CD4-positive, alpha-beta memory T cell (primary cell): ENCODE results near the gene DAB2IP. TPM values are rescaled to one million over a fixed set of nuclear protein-coding genes. Genes with fewer than 3 reads are reported as not detected.

Experiments used
- CTCF ChIA-PET: fragments of 350-600 bp; sonication (Branson Sonifier 250); formaldehyde crosslinking; loops from one replicate; lab custom pipeline; 2021; ENCODE audit warnings: inconsistent platforms; ENCODE audit not compliant: partially characterized antibody; lab: Charles Lee
- POLR2A ChIA-PET: fragments of 350-600 bp; sonication (Branson Sonifier 250); formaldehyde crosslinking; loops from one replicate; lab custom pipeline; 2021; ENCODE audit not compliant: partially characterized antibody; lab: Charles Lee
- DNase-seq, 5 donors: peaks; one replicate each; pipeline versions ENCODE4 v3.0.0 to v3.0.0-alpha.2; 2020 to 2022; ENCODE audit warnings: mixed read lengths in 1 of 5
- H3K27ac ChIP-seq: one replicate; pipeline ENCODE4 v1.7.0; 2013; ENCODE audit warnings: low read depth, low read length
- H3K27me3 ChIP-seq: 2 replicates; pipeline ENCODE4 v1.7.0; 2013; ENCODE audit warnings: mild to moderate bottlenecking, low read length, moderate library complexity; ENCODE audit not compliant: insufficient read depth
- H3K36me3 ChIP-seq: 2 replicates; pipeline ENCODE4 v1.7.0; 2013; ENCODE audit warnings: mild to moderate bottlenecking, low read length, moderate library complexity; ENCODE audit not compliant: insufficient read depth
- H3K4me1 ChIP-seq: 2 replicates; pipeline ENCODE4 v1.7.0; 2013; ENCODE audit warnings: mild to moderate bottlenecking, low read length, moderate library complexity; ENCODE audit not compliant: insufficient read depth
- H3K4me3 ChIP-seq, 2 donors: one replicate each; pipeline ENCODE4 v1.7.0; 2013; ENCODE audit warnings: low read length in 2 of 2, mild to moderate bottlenecking in 1 of 2
- H3K9me3 ChIP-seq, 2 donors: one replicate each; pipeline ENCODE4 v1.7.0; 2013; ENCODE audit warnings: low read length in 2 of 2, control low read depth in 1 of 2; ENCODE audit not compliant: control insufficient read depth in 1 of 2
- H3K27ac Mint-ChIP-seq, 7 donors: one replicate each; pipeline ENCODE4 v1.8.0; 2020 to 2021; ENCODE audit warnings: mixed read lengths in 7 of 7, mild to moderate bottlenecking in 6 of 7, inconsistent platforms in 3 of 7, moderate library complexity in 3 of 7
- H3K27me3 Mint-ChIP-seq, 2 donors: one replicate each; pipeline ENCODE4 v1.8.0; 2020 to 2021; ENCODE audit warnings: mixed read lengths in 2 of 2
- H3K36me3 Mint-ChIP-seq, 2 donors: one replicate each; pipeline ENCODE4 v1.8.0; 2020 to 2021; ENCODE audit warnings: mixed read lengths in 2 of 2, inconsistent platforms in 1 of 2, mild to moderate bottlenecking in 1 of 2
- H3K4me1 Mint-ChIP-seq, 4 donors: one replicate each; pipeline ENCODE4 v1.8.0; 2020 to 2021; ENCODE audit warnings: mixed read lengths in 4 of 4, mild to moderate bottlenecking in 1 of 4
- H3K4me3 Mint-ChIP-seq, 8 donors: one replicate each; pipeline ENCODE4 v1.8.0; 2020 to 2021; ENCODE audit warnings: mixed read lengths in 8 of 8, mild to moderate bottlenecking in 7 of 8, moderate library complexity in 6 of 8, inconsistent platforms in 3 of 8
- H3K9me3 Mint-ChIP-seq, 8 donors: one replicate each; pipeline ENCODE4 v1.8.0; 2020 to 2021; ENCODE audit warnings: mixed read lengths in 8 of 8, mild to moderate bottlenecking in 5 of 8, inconsistent platforms in 3 of 8, moderate library complexity in 1 of 8
- intact Hi-C: fragments of 100-400 bp; cut with micrococcal nuclease; formaldehyde crosslinking; loops from one replicate; pipeline ENCODE4 v1.15.1; 2023
- polyA plus RNA-seq, 2 donors: library from polyadenylated mRNA; unstranded; fragments of 300-500 nt; fragmentation: Illumina TruSeq; gene quantifications; one replicate each; pipeline ENCODE4 v1.2.3, GENCODE V29; 2021
- total RNA-seq, 2 experiments: library from RNA; stranded (reverse); gene quantifications; one replicate each; pipeline ENCODE4 v1.2.3, GENCODE V29; 2021

The DAB2IP gene
- total and polyA plus RNA-seq, 4 experiments from 2014 or later, result not detected

DNA sequence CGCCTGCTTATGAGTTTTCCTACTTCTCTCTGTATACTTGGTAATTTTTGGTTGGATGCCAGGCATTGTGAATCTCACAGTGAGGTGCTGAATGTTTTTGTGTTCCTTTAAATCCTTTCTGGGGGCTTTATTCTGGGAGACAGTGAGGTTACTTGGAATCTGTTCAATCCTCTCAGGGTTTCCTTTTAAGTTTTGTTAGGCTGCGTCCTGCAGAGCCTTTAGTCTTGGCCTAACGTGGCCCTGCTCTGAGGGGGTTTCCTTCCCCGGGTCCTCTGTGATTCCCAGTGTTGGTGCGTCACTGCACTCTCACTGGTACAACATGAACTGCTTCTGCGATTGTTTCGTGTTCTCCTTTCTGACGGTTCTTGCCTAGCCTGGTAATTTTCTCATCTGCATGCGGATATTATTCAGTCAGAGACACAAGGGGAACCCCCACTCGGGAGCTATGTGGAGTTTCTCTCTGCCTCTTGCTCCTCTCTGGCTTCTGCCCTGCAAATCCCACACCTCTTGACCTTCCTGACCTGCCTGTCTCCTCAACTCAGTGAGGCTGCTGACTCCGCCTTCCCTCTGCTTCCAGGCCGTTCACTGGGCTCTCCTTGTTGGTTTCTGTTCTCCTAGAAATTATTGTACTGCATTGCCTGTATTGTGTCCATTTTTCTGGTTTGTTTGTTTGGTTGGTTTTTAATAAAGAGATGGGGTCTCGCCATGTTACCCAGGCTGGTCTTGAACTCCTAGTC, 128.1 kb downstream of the DAB2IP start:
- no peaks in the 10 kb centered on the region for H3K36me3 ChIP-seq
- CTCF ChIA-PET, result no interaction called here
- intact Hi-C loops, result no loop called here
- Mint-ChIP-seq H3K4me3 (no peak overlapping the region), H3K36me3 (no peaks in the 10 kb centered on the region), H3K9me3 (peaks cover 0 to 7% (median 2%) of the 10 kb centered on the region in 8 donors), H3K27me3 (peaks cover 8 to 10% of the 10 kb centered on the region in 2 donors), H3K27ac (no peak overlapping the region), H3K4me1 (peaks cover 0 to 5% (median 2%) of the 10 kb centered on the region in 4 donors)
- no peak for DNase-seq
- H3K27me3 ChIP-seq, result no peaks in the 10 kb centered on the region
- no peaks in the 10 kb centered on the region for H3K9me3 ChIP-seq
- POLR2A ChIA-PET, result no interaction called here
- H3K4me1 ChIP-seq, result no peaks in the 10 kb centered on the region
- H3K4me3 ChIP-seq, result no peak overlapping the region
- no peak overlapping the region for H3K27ac ChIP-seq

DNA sequence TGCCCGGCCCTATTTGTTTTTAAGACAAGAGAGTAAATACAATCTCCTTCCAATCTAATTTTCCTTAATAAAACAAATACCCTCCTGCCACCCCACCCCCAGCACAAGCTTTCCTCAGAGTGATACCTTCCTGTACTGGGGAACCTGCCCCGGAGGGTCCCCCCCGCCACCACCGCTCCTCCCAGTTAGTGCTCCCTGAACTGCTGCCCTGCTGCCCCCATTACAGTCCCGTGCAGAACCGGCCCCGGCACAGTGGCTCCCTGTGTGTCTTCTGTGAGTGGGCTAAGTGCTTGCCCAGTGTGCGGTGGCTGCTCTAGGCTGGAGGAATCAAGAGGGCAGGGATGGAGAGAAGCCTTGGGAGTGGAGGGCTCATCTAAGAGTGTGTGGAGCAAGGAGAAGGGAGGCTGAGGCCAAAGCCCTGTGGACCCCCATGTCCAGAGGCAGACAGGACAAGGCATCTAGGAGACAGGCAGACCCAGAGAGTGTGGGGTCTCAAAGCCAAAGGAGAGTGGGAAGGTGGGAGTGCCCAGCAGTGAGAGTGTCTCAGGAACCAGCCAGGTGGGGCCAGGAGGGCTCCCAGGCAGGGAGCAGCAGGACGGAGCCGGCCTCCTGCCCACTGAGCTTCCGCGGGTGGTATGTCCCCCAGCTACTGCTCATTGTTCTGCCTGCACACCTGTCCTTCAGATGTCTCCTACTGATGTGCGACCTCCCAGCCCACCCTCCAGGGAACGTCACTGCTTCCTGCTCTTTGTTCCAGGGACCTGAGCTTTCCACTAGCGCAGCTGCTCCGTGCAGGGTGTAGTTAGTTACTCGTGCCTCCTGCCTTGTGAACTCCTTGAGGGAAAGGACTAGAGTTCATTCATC, 129.0 kb downstream of the DAB2IP start:
- Mint-ChIP-seq H3K27ac (no peak overlapping the region), H3K36me3 (no peaks in the 10 kb centered on the region), H3K27me3 (peaks cover 8 to 10% of the 10 kb centered on the region in 2 donors), H3K9me3 (peaks cover 0 to 7% (median 2%) of the 10 kb centered on the region in 8 donors), H3K4me1 (peaks cover 0 to 5% (median 2%) of the 10 kb centered on the region in 4 donors), H3K4me3 (no peak overlapping the region)
- CTCF ChIA-PET, result no interaction called here
- no peak overlapping the region for H3K27ac ChIP-seq
- no peaks in the 10 kb centered on the region for H3K4me1 ChIP-seq
- intact Hi-C loops, result no loop called here
- DNase-seq, result no peak
- no peak overlapping the region for H3K4me3 ChIP-seq
- no peaks in the 10 kb centered on the region for H3K36me3 ChIP-seq
- no peaks in the 10 kb centered on the region for H3K9me3 ChIP-seq
- POLR2A ChIA-PET, result no interaction called here
- no peaks in the 10 kb centered on the region for H3K27me3 ChIP-seq

DNA sequence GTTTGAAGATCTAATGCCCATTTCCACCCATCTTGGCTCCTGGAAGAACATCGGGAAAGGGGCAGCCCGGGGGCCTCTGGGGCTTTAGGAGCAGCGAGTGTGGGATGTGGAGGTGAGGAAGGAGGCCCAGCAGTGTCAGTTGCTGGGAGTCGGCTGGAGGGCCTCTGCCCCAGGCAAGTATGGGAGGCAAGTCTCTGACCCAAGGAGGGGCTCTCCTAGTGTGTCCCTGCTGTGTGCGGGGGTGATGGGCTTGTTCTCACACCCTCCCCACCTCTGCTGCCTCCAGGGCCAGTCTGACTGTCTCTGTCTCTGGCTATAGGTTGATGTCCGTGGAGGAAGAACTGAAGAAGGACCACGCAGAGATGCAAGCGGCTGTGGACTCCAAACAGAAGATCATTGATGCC, 129.7 kb downstream of the DAB2IP start:
- no peak overlapping the region for H3K27ac Mint-ChIP-seq

DNA sequence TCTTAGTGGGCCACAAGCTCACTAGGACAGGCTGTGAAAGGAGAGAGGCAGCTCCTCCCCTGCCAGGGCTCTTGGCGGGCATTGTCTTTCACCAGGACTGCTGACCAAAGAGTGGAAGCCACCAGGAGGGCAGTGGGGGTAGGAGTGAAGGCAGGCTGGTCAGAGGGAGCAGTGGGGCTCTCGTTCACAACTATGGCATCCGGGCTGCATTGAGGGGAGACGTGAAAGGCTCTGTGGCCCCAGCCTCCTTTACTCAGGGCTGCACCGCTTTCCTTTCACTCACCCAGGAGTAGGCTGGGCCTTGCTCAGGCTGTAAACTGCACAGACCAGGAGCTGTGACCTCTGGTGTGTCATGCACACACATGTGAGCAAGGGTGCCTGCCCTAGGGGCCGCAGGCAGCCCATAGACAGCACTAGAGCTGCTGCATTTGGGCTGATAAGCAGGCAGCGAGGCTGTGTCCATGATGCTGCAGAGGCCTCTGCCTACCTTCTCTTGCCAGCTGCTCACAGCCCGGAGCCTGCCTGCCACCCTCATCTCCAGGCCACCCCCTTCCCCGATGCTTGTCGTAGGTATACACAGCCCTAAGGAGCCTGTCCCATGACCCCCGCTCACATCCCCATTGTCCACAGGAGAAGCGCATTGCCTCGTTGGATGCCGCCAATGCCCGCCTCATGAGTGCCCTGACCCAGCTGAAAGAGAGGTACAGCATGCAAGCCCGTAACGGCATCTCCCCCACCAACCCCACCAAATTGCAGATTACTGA, 130.4 kb downstream of the DAB2IP start:
- Histone ChIP-seq H3K36me3 (no peaks in the 10 kb centered on the region), H3K27ac (no peak overlapping the region), H3K9me3 (no peaks in the 10 kb centered on the region), H3K27me3 (no peaks in the 10 kb centered on the region), H3K4me3 (no peak overlapping the region), H3K4me1 (no peaks in the 10 kb centered on the region)
- peaks cover 0 to 5% (median 2%) of the 10 kb centered on the region in 4 donors for H3K4me1 Mint-ChIP-seq
- no peak overlapping the region for H3K27ac Mint-ChIP-seq
- no peaks in the 10 kb centered on the region for H3K36me3 Mint-ChIP-seq
- intact Hi-C loops, result no loop called here
- H3K9me3 Mint-ChIP-seq, result peaks cover 0 to 8% (median 2%) of the 10 kb centered on the region in 8 donors
- ChIA-PET POLR2A (no interaction called here), CTCF (no interaction called here)
- H3K27me3 Mint-ChIP-seq, result peaks cover 12 to 15% of the 10 kb centered on the region in 2 donors
- no peak overlapping the region for H3K4me3 Mint-ChIP-seq
- DNase-seq, result no peak

More for the DNA sequence above, 129.7 kb downstream of the DAB2IP start:
- peaks cover 0 to 7% (median 2%) of the 10 kb centered on the region in 8 donors for H3K9me3 Mint-ChIP-seq
- H3K4me3 ChIP-seq, result no peak overlapping the region
- no peak for DNase-seq
- intact Hi-C loops, result no loop called here
- H3K27me3 ChIP-seq, result no peaks in the 10 kb centered on the region
- POLR2A ChIA-PET, result no interaction called here
- no peaks in the 10 kb centered on the region for H3K36me3 ChIP-seq
- H3K4me1 ChIP-seq, result no peaks in the 10 kb centered on the region
- H3K36me3 Mint-ChIP-seq, result no peaks in the 10 kb centered on the region
- H3K9me3 ChIP-seq, result no peaks in the 10 kb centered on the region
- CTCF ChIA-PET, result no interaction called here
- H3K27ac ChIP-seq, result no peak overlapping the region
- H3K4me3 Mint-ChIP-seq, result no peak overlapping the region
- peaks cover 0 to 5% (median 2%) of the 10 kb centered on the region in 4 donors for H3K4me1 Mint-ChIP-seq
- peaks cover 10 to 11% of the 10 kb centered on the region in 2 donors for H3K27me3 Mint-ChIP-seq

DNA sequence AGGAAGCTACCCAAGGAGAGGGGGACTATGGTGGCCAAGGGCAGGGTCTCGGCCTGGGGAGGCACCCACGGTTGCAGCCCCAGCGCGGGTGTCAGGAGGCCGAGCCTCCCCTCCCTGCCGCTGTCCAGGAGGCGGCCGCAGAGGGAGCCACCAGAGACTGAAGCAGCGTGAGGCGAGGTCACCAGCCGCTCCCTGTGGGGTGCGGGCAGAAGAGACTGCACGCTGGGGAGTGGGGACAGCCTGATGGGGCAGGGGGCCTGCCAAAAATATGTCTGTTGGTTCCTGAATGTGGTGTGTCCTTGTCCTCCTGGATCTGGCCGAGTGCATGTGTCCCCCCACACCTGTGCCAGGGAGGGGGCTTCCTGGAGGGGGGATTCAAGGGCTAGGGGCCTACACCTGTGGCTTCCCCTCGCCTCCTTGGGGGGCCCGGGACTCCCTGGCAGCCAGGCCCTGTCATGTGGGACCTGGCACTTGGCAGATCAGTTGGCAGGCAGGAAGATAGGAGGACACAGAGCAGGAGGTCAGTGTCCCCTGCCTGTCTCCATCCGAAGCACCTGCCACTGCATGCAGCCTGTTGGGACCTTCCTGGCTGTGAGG, 131.2 kb downstream of the DAB2IP start:
- H3K4me1 Mint-ChIP-seq, result peaks cover 0 to 5% (median 2%) of the 10 kb centered on the region in 4 donors
- no peak for DNase-seq
- H3K27ac Mint-ChIP-seq, result no peak overlapping the region

DNA sequence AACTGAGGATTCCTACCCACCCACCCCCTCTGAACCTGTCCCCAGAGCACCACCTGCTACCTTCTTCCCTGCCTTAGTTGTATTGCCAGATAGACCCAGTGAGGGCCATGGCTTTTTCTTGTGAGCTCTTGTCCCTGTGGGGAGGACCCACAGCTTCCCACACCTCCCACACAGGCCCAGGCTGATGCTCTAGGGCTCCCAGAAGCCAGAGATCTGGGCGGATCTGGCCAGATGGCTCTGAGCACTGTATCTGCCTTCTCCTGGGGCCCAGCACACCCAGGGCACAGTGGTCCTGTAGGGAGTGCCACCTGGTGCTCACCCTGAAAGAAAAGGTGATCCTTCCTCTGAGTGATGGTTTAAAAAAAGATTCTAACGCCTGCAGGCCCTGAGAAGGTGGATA, 131.7 kb downstream of the DAB2IP start:
- no peaks in the 10 kb centered on the region for H3K4me1 ChIP-seq
- Mint-ChIP-seq H3K4me1 (peaks cover 0 to 5% (median 2%) of the 10 kb centered on the region in 4 donors), H3K9me3 (peaks cover 0 to 8% (median 2%) of the 10 kb centered on the region in 8 donors), H3K4me3 (no peak overlapping the region), H3K36me3 (no peaks in the 10 kb centered on the region), H3K27ac (no peak overlapping the region), H3K27me3 (peaks cover 15 to 17% of the 10 kb centered on the region in 2 donors)
- no peaks in the 10 kb centered on the region for H3K27me3 ChIP-seq
- H3K4me3 ChIP-seq, result no peak overlapping the region
- no peak for DNase-seq
- intact Hi-C loops, result no loop called here
- H3K9me3 ChIP-seq, result no peaks in the 10 kb centered on the region
- no peaks in the 10 kb centered on the region for H3K36me3 ChIP-seq
- no peak overlapping the region for H3K27ac ChIP-seq
- ChIA-PET CTCF (no interaction called here), POLR2A (no interaction called here)

More for the DNA sequence above, 131.2 kb downstream of the DAB2IP start:
- CTCF ChIA-PET, result no interaction called here
- Mint-ChIP-seq H3K9me3 (peaks cover 0 to 8% (median 2%) of the 10 kb centered on the region in 8 donors), H3K27me3 (peaks cover 14 to 17% of the 10 kb centered on the region in 2 donors), H3K36me3 (no peaks in the 10 kb centered on the region), H3K4me3 (no peak overlapping the region)
- Histone ChIP-seq H3K4me1 (no peaks in the 10 kb centered on the region), H3K27ac (no peak overlapping the region), H3K36me3 (no peaks in the 10 kb centered on the region), H3K27me3 (no peaks in the 10 kb centered on the region), H3K4me3 (no peak overlapping the region), H3K9me3 (no peaks in the 10 kb centered on the region)
- intact Hi-C loops, result no loop called here
- POLR2A ChIA-PET, result no interaction called here
